ENCODE measurements around the gene LRRC8C.
"Not testable (repeated sequence)": the region's sequence is repeated elsewhere in the genome, so short reads cannot be mapped to it uniquely, and the experiment has no call there.

The LRRC8C gene

DNA sequence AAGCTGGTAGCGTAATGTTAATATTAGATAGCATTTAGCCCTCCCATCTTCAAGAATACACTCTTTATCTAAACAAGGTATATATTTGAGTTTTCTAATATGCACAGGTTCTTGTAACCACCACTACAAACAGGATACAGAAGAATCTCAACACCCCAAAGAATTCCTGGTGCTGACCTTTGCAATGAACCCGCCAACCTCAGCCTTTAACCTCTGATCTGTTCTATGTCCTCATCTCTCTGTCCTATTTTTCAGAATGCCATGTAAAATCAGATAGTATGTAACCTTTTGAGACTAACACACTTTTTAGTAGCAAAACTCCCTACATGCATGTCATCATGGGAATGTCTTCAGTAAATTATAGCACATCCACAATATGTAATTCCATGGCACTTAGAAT is 71.1 kb downstream of the LRRC8C start:
- no peaks in the 10 kb centered on the region for H4K20me1 ChIP-seq (ENCODE audit: insufficient read depth, low read length, poor library complexity, severe bottlenecking)
- no peaks in the 10 kb centered on the region for H3K9me3 ChIP-seq (ENCODE audit: insufficient read depth, low read depth, low read length)
- H3K4me1 ChIP-seq (ENCODE audit: insufficient read depth, low read length, poor library complexity, severe bottlenecking) = peaks cover 47% of the 10 kb centered on the region
- H3F3A ChIP-seq (ENCODE audit: low read depth) = 0 out of 2 replicates have a peak, but pooled peaks cover 4% of the 10 kb centered on the region
- H3K4me3 ChIP-seq (ENCODE audit: low read length, poor library complexity, severe bottlenecking) = no peak overlapping the region
- H3K36me3 ChIP-seq (ENCODE audit: insufficient read depth, low read length) = no peaks in the 10 kb centered on the region
- H3K79me2 ChIP-seq (ENCODE audit: insufficient read depth, low read length) = no peaks in the 10 kb centered on the region
- no peaks in the 10 kb centered on the region for H3K27me3 ChIP-seq (ENCODE audit: insufficient read depth, low read length, poor library complexity, severe bottlenecking)
- TF ChIP-seq CTCF (conservative IDR thresholded peaks at IDR 0.05; ENCODE audit: low read length) (no peak), EZH2phosphoT487 (IDR thresholded peaks at IDR 0.05; ENCODE audit: borderline replicate concordance) (no peak)
- H3K9me2 ChIP-seq (replicated peaks; ENCODE audit: low read depth, low read length) = no peaks in the 10 kb centered on the region
- no peak overlapping the region for H3K9ac ChIP-seq (ENCODE audit: low read depth, low read length, poor library complexity, severe bottlenecking)
- no peak overlapping the region for H3K4me2 ChIP-seq (ENCODE audit: low read depth, low read length, poor library complexity, severe bottlenecking)
- no peak overlapping the region for H2AFZ ChIP-seq (ENCODE audit: low read length)

- H3K9me3 ChIP-seq (ENCODE audit: insufficient read depth, low read depth, low read length); H3K27me3 ChIP-seq (ENCODE audit: insufficient read depth, low read length, poor library complexity, severe bottlenecking); H2AFZ ChIP-seq (ENCODE audit: low read length); H3K79me2 ChIP-seq (ENCODE audit: insufficient read depth, low read length); H3K9me2 ChIP-seq (replicated peaks; ENCODE audit: low read depth, low read length); H3F3A ChIP-seq (ENCODE audit: low read depth); H4K20me1 ChIP-seq (ENCODE audit: insufficient read depth, low read length, poor library complexity, severe bottlenecking); H3K36me3 ChIP-seq (ENCODE audit: insufficient read depth, low read length); H3K4me3 ChIP-seq (ENCODE audit: low read length, poor library complexity, severe bottlenecking); H3K4me2 ChIP-seq (ENCODE audit: low read depth, low read length, poor library complexity, severe bottlenecking); H3K9ac ChIP-seq (ENCODE audit: low read depth, low read length, poor library complexity, severe bottlenecking): not testable (repeated sequence)
- H3K4me1 ChIP-seq (ENCODE audit: insufficient read depth, low read length, poor library complexity, severe bottlenecking) = peaks cover 39% of the 10 kb centered on the region
Measured at GRCh38 chr1:89704885-89705284, 72.0 kb downstream of the LRRC8C start.

- H3K9ac ChIP-seq (ENCODE audit: low read depth, low read length, poor library complexity, severe bottlenecking) = no peak overlapping the region
- H3K27me3 ChIP-seq (ENCODE audit: insufficient read depth, low read length, poor library complexity, severe bottlenecking) = no peaks in the 10 kb centered on the region
- no peaks in the 10 kb centered on the region for H4K20me1 ChIP-seq (ENCODE audit: insufficient read depth, low read length, poor library complexity, severe bottlenecking)
- no peaks in the 10 kb centered on the region for H3K9me2 ChIP-seq (replicated peaks; ENCODE audit: low read depth, low read length)
- H3K4me2 ChIP-seq (ENCODE audit: low read depth, low read length, poor library complexity, severe bottlenecking) = no peak overlapping the region
- no peak overlapping the region for H2AFZ ChIP-seq (ENCODE audit: low read length)
- H3K79me2 ChIP-seq (ENCODE audit: insufficient read depth, low read length) = no peaks in the 10 kb centered on the region
- no peaks in the 10 kb centered on the region for H3K9me3 ChIP-seq (ENCODE audit: insufficient read depth, low read depth, low read length)
- 0 out of 2 replicates have a peak, but pooled peaks cover 4% of the 10 kb centered on the region for H3F3A ChIP-seq (ENCODE audit: low read depth)
- no peak overlapping the region for H3K4me3 ChIP-seq (ENCODE audit: low read length, poor library complexity, severe bottlenecking)
- peaks cover 29% of the 10 kb centered on the region for H3K4me1 ChIP-seq (ENCODE audit: insufficient read depth, low read length, poor library complexity, severe bottlenecking)
- TF ChIP-seq CTCF (conservative IDR thresholded peaks at IDR 0.05; ENCODE audit: low read length) (no peak), EZH2phosphoT487 (IDR thresholded peaks at IDR 0.05; ENCODE audit: borderline replicate concordance) (no peak)
- H3K36me3 ChIP-seq (ENCODE audit: insufficient read depth, low read length) = no peaks in the 10 kb centered on the region
Measured at GRCh38 chr1:89705901-89706699, 73.2 kb downstream of the LRRC8C start.

- Histone ChIP-seq H3K36me3 (ENCODE audit: insufficient read depth, low read length) (no peaks in the 10 kb centered on the region), H3F3A (ENCODE audit: low read depth) (0 out of 2 replicates have a peak, but pooled peaks cover 4% of the 10 kb centered on the region), H3K9me2 (replicated peaks; ENCODE audit: low read depth, low read length) (no peaks in the 10 kb centered on the region), H3K4me3 (ENCODE audit: low read length, poor library complexity, severe bottlenecking) (no peak overlapping the region), H3K4me2 (ENCODE audit: low read depth, low read length, poor library complexity, severe bottlenecking) (no peak overlapping the region), H3K27me3 (ENCODE audit: insufficient read depth, low read length, poor library complexity, severe bottlenecking) (no peaks in the 10 kb centered on the region), H3K4me1 (ENCODE audit: insufficient read depth, low read length, poor library complexity, severe bottlenecking) (peaks cover 26% of the 10 kb centered on the region), H4K20me1 (ENCODE audit: insufficient read depth, low read length, poor library complexity, severe bottlenecking) (no peaks in the 10 kb centered on the region), H3K9ac (ENCODE audit: low read depth, low read length, poor library complexity, severe bottlenecking) (no peak overlapping the region), H3K79me2 (ENCODE audit: insufficient read depth, low read length) (no peaks in the 10 kb centered on the region), H2AFZ (ENCODE audit: low read length) (no peak overlapping the region), H3K9me3 (ENCODE audit: insufficient read depth, low read depth, low read length) (no peaks in the 10 kb centered on the region)
- no peak for TF ChIP-seq EZH2phosphoT487 (IDR thresholded peaks at IDR 0.05; ENCODE audit: borderline replicate concordance)
- TF ChIP-seq CTCF (conservative IDR thresholded peaks at IDR 0.05; ENCODE audit: low read length) = no peak
Measured at GRCh38 chr1:89706700-89707012, 73.7 kb downstream of the LRRC8C start.
